Naive thymus-derived CD4-positive, alpha-beta T cell (primary cell): ENCODE data around the gene FNDC1. TPM values are rescaled to one million over a fixed set of nuclear protein-coding genes. Genes with fewer than 3 reads are reported as not detected.

Source experiments
- ATAC-seq: fragments of 150-1000 bp; cut with Tn5 transposase; 2 replicates; pipeline ENCODE4 v1.10.0; 2021; ENCODE audit warnings: mild to moderate bottlenecking, moderate library complexity
- CTCF ChIA-PET: fragments of 350-600 bp; sonication (Branson Sonifier 250); formaldehyde crosslinking; loops from one replicate; lab custom pipeline; 2021; ENCODE audit warnings: antibody characterized with exemption; lab: Charles Lee
- POLR2A ChIA-PET: fragments of 350-600 bp; sonication (Branson Sonifier 250); formaldehyde crosslinking; loops from one replicate; lab custom pipeline; 2021; ENCODE audit warnings: antibody characterized with exemption, inconsistent platforms; lab: Charles Lee
- DNase-seq, 9 donors: peaks; one replicate each; pipeline versions ENCODE4 v3.0.0 to v3.0.0-alpha.2; 2020 to 2022; ENCODE audit warnings: mixed read lengths in 1 of 9
- H3K27ac ChIP-seq: one replicate; pipeline ENCODE4 v1.7.0; 2013; ENCODE audit warnings: mild to moderate bottlenecking, low read depth, low read length, moderate library complexity
- H3K27me3 ChIP-seq, 2 donors: one replicate each; pipeline ENCODE4 v1.7.0; 2013; ENCODE audit warnings: low read length in 2 of 2, mild to moderate bottlenecking in 2 of 2, moderate library complexity in 2 of 2; ENCODE audit not compliant: control insufficient read depth in 2 of 2, insufficient read depth in 2 of 2
- H3K36me3 ChIP-seq, 3 experiments: 1 replicate in 2 of 3; 2 replicates in 1 of 3; pipeline ENCODE4 v1.7.0; 2013; ENCODE audit warnings: low read length in 3 of 3, mild to moderate bottlenecking in 3 of 3, moderate library complexity in 1 of 3; ENCODE audit not compliant: insufficient read depth in 3 of 3, control insufficient read depth in 2 of 3
- H3K4me1 ChIP-seq, 2 donors: one replicate each; pipeline ENCODE4 v1.7.0; 2013; ENCODE audit warnings: low read length in 2 of 2, mild to moderate bottlenecking in 2 of 2, moderate library complexity in 1 of 2; ENCODE audit not compliant: control insufficient read depth in 2 of 2, insufficient read depth in 2 of 2
- H3K4me3 ChIP-seq: 2 replicates; pipeline ENCODE4 v1.7.0; 2013; ENCODE audit warnings: mild to moderate bottlenecking, low read length
- H3K9me3 ChIP-seq, 3 experiments: 1 replicate in 2 of 3; 2 replicates in 1 of 3; pipeline ENCODE4 v1.7.0; 2013; ENCODE audit warnings: low read length in 3 of 3; ENCODE audit not compliant: control insufficient read depth in 2 of 3
- H3K27ac Mint-ChIP-seq, 9 donors: one replicate each; pipeline ENCODE4 v1.8.0; 2020 to 2022; ENCODE audit warnings: mixed read lengths in 9 of 9, mild to moderate bottlenecking in 8 of 9, moderate library complexity in 5 of 9, inconsistent platforms in 2 of 9
- H3K27me3 Mint-ChIP-seq, 5 donors: one replicate each; pipeline ENCODE4 v1.8.0; 2021 to 2022; ENCODE audit warnings: mixed read lengths in 5 of 5, mild to moderate bottlenecking in 1 of 5
- H3K36me3 Mint-ChIP-seq, 5 donors: one replicate each; pipeline ENCODE4 v1.8.0; 2020 to 2022; ENCODE audit warnings: mixed read lengths in 5 of 5, mild to moderate bottlenecking in 3 of 5, inconsistent platforms in 1 of 5
- H3K4me1 Mint-ChIP-seq, 7 donors: one replicate each; pipeline ENCODE4 v1.8.0; 2020 to 2022; ENCODE audit warnings: mixed read lengths in 7 of 7, mild to moderate bottlenecking in 3 of 7, inconsistent platforms in 1 of 7
- H3K4me3 Mint-ChIP-seq, 10 donors: one replicate each; pipeline ENCODE4 v1.8.0; 2020 to 2022; ENCODE audit warnings: mild to moderate bottlenecking in 10 of 10, mixed read lengths in 10 of 10, moderate library complexity in 6 of 10, inconsistent platforms in 2 of 10
- H3K9me3 Mint-ChIP-seq, 11 donors: one replicate each; pipeline ENCODE4 v1.8.0; 2020 to 2022; ENCODE audit warnings: mixed read lengths in 11 of 11, mild to moderate bottlenecking in 4 of 11, inconsistent platforms in 1 of 11, moderate library complexity in 1 of 11
- intact Hi-C, 2 donors: fragments of 100-400 bp; cut with micrococcal nuclease; formaldehyde crosslinking; loops; one replicate each; pipeline ENCODE4 v1.15.1; 2023
- polyA plus RNA-seq, 2 donors: library from polyadenylated mRNA; unstranded; fragments of 300-500 nt; fragmentation: Illumina TruSeq; gene quantifications; one replicate each; pipeline ENCODE4 v1.2.3, GENCODE V29; 2021
- total RNA-seq, 6 experiments: library from RNA in 5 of 6; stranded (reverse) in 5 of 6; gene quantifications; 1 replicate in 5 of 6; 2 replicates in 1 of 6; pipeline ENCODE4 v1.2.3 and lab custom pipeline; 2021 to 2026

FNDC1 gene
- total and polyA plus RNA-seq, 7 experiments from 2014 or later: not detected

GRCh38 chr6:159161839-159162238 lies 7.4 kb upstream of the FNDC1 start:
- no peaks in the 10 kb centered on the region for H3K27me3 ChIP-seq
- no peaks in the 10 kb centered on the region for H3K36me3 ChIP-seq
- H3K4me3 ChIP-seq: no peak overlapping the region
- H3K27ac ChIP-seq: no peak overlapping the region
- no peak overlapping the region for H3K4me3 Mint-ChIP-seq
- peaks cover 0 to 13% (median 11%) of the 10 kb centered on the region in 11 donors for H3K9me3 Mint-ChIP-seq
- CTCF ChIA-PET: no interaction called here
- H3K27me3 Mint-ChIP-seq: peaks cover 30 to 49% (median 40%) of the 10 kb centered on the region in 5 donors
- H3K27ac Mint-ChIP-seq: no peak overlapping the region
- no peaks in the 10 kb centered on the region for H3K4me1 ChIP-seq
- peaks cover 0 to 3% (median 0%) of the 10 kb centered on the region in 3 experiments for H3K9me3 ChIP-seq
- ATAC-seq (no peak), DNase-seq (no peak)
- POLR2A ChIA-PET: interaction anchor here (0.7 kb wide), 1 partner anchor 135 kb away, joined by 4 read pairs; no protein-coding TSS in a partner anchor
- intact Hi-C loops: no loop called here
- H3K36me3 Mint-ChIP-seq: peaks cover 0 to 8% (median 4%) of the 10 kb centered on the region in 5 donors
- no peaks in the 10 kb centered on the region for H3K4me1 Mint-ChIP-seq

- H3K36me3 Mint-ChIP-seq: no peaks in the 10 kb centered on the region
- no peak for ATAC-seq
- no peak overlapping the region for H3K27ac Mint-ChIP-seq
Observed at GRCh38 chr6:159163901-159164370, 5.3 kb upstream of the FNDC1 start.

GRCh38 chr6:159168536-159169192 lies 536 bp upstream of the FNDC1 start:
- Mint-ChIP-seq H3K4me3 (peak overlapping the region; percentile 48 to 82 (median 68)), H3K9me3 (peaks cover 0 to 1% (median 0%) of the 10 kb centered on the region in 11 donors), H3K27me3 (peaks cover 78 to 87% (median 85%) of the 10 kb centered on the region in 5 donors), H3K36me3 (no peaks in the 10 kb centered on the region), H3K27ac (no peak overlapping the region), H3K4me1 (peaks cover 12 to 26% (median 17%) of the 10 kb centered on the region in 7 donors)
- ChIA-PET CTCF (no interaction called here), POLR2A (interaction anchor here (0.5 kb wide), 1 partner anchor 795 kb away, joined by 3 read pairs; no protein-coding TSS in a partner anchor)
- ATAC-seq (peak; percentile 25), DNase-seq (no peak)
- Histone ChIP-seq H3K4me3 (no peak overlapping the region), H3K4me1 (peaks cover 0 to 4% of the 10 kb centered on the region in 2 donors), H3K27ac (no peak overlapping the region), H3K9me3 (no peaks in the 10 kb centered on the region), H3K27me3 (peaks cover 0 to 13% of the 10 kb centered on the region in 2 donors), H3K36me3 (no peaks in the 10 kb centered on the region)
- intact Hi-C loops: loop anchor here in 1 of 2 donors (1.0 kb wide), 1 partner anchor 486 kb away; no protein-coding TSS in a partner anchor

More at GRCh38 chr6:159163901-159164370, 5.3 kb upstream of the FNDC1 start:
- H3K36me3 ChIP-seq: no peaks in the 10 kb centered on the region
- ChIA-PET POLR2A (no interaction called here), CTCF (no interaction called here)
- DNase-seq: no peak
- Mint-ChIP-seq H3K27me3 (peaks cover 50 to 60% (median 55%) of the 10 kb centered on the region in 5 donors), H3K4me1 (peaks cover 7 to 14% (median 9%) of the 10 kb centered on the region in 7 donors), H3K4me3 (no peak overlapping the region), H3K9me3 (peaks cover 0 to 5% (median 0%) of the 10 kb centered on the region in 11 donors)
- no peaks in the 10 kb centered on the region for H3K4me1 ChIP-seq
- intact Hi-C loops: no loop called here
- no peak overlapping the region for H3K27ac ChIP-seq
- H3K9me3 ChIP-seq: no peaks in the 10 kb centered on the region
- H3K4me3 ChIP-seq: no peak overlapping the region
- H3K27me3 ChIP-seq: no peaks in the 10 kb centered on the region

DNA sequence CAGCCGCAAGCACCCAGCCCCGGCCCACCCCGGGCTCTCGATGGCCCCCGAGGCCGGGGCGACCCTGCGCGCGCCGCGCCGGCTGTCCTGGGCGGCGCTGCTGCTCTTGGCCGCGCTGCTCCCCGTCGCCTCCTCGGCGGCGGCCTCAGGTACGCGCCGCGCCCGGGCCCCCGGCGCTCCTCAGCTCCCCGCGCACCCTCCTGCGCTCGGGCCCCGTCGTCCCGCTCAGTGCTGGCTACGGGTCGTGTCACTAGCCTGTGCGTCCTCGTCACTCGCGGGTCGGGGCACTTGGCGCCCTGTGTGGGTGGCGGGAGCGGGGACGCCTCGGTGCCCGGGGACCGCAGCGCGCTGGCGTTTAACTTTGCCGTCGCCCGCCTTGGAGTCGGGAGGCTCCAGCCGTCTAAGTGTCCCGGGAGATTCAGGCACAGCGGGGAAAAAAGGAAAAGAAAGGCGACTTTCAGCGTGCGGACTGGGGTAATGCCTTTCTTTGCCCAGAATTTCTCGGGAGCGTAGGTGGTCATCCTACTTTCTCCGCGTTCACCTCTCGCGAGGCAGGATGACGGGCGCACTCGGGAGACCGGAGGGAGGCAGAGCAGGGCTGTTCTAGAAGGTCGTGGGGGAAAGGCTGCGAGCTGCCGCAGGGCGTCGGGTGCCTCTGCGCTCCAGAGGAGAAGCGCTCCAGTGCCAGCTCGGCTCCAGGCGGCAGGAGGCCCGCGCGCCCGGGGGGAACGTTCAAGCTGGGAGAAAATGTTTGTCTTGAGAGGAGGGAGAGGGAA lies 545 bp downstream of the FNDC1 start:
- peak in 2 of 9 donors; percentile 12 to 28 for DNase-seq
- Histone ChIP-seq H3K27ac (no peak overlapping the region), H3K36me3 (no peaks in the 10 kb centered on the region), H3K27me3 (peaks cover 6 to 13% of the 10 kb centered on the region in 2 donors), H3K9me3 (no peaks in the 10 kb centered on the region), H3K4me1 (peaks cover 0 to 9% of the 10 kb centered on the region in 2 donors), H3K4me3 (no peak overlapping the region)
- H3K27ac Mint-ChIP-seq: no peak overlapping the region
- peaks cover 0 to 1% (median 0%) of the 10 kb centered on the region in 11 donors for H3K9me3 Mint-ChIP-seq
- intact Hi-C loops: loop anchor here (1.0 to 10.0 kb wide), 4 partner anchors 125 to 1293 kb away; no protein-coding TSS in a partner anchor
- ChIA-PET POLR2A (no interaction called here), CTCF (no interaction called here)
- H3K36me3 Mint-ChIP-seq: no peaks in the 10 kb centered on the region
- H3K27me3 Mint-ChIP-seq: peaks cover 85 to 91% (median 88%) of the 10 kb centered on the region in 5 donors
- peaks cover 16 to 29% (median 19%) of the 10 kb centered on the region in 7 donors for H3K4me1 Mint-ChIP-seq
- ATAC-seq: peak; percentile 46
- peak overlapping the region; percentile 6 to 72 (median 64) for H3K4me3 Mint-ChIP-seq

- H3K4me1 ChIP-seq: peaks cover 0 to 9% of the 10 kb centered on the region in 2 donors
- Mint-ChIP-seq H3K9me3 (peaks cover 0 to 1% (median 0%) of the 10 kb centered on the region in 11 donors), H3K27ac (no peak overlapping the region), H3K4me3 (peak overlapping the region in 9 of 10 donors; percentile 6 to 72 (median 65)), H3K4me1 (peaks cover 16 to 29% (median 19%) of the 10 kb centered on the region in 7 donors), H3K36me3 (no peaks in the 10 kb centered on the region), H3K27me3 (peaks cover 82 to 88% (median 83%) of the 10 kb centered on the region in 5 donors)
- POLR2A ChIA-PET: no interaction called here
- DNase-seq (no peak), ATAC-seq (no peak)
- CTCF ChIA-PET: no interaction called here
- no peak overlapping the region for H3K27ac ChIP-seq
- H3K27me3 ChIP-seq: peaks cover 6 to 13% of the 10 kb centered on the region in 2 donors
- H3K4me3 ChIP-seq: no peak overlapping the region
- intact Hi-C loops: loop anchor here (5.0 to 10.0 kb wide), 3 partner anchors 124 to 1292 kb away; no protein-coding TSS in a partner anchor
- H3K36me3 ChIP-seq: no peaks in the 10 kb centered on the region
- no peaks in the 10 kb centered on the region for H3K9me3 ChIP-seq
Observed at GRCh38 chr6:159170333-159170672, 1.1 kb downstream of the FNDC1 start.

DNA sequence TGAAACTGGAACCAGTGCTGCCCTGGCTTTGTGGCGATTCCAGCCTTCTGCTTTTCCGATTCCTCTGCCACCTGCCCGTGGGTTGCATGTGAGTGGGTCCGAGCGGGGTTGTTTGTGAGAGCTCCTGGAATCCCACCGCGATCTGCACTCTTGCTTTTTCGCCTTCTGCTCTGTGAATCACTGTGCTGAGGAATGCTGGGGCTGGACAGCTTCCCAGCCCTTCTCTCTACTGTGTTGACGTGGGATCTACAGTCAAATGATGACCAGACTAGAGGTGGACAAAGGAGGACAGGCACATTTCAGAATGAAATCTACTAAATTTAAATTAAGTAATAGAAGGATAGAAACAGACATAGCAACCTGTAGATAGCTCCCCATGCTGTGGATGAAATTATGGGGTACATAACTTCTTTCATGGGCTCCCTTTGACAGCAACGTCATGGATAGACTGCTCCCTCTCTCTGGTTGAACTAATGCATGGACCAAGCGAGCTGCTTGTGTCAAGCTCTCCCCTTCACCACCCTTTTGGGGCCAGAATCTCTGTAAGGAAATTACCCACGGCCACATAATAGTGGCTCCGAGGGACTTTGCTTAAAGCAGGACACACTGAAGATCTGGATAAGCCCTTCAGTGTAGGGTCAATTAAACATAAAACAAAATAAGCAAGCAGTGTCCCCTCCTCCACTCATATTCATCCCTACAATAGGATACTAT lies 2.0 kb downstream of the FNDC1 start:
- peaks cover 0 to 9% of the 10 kb centered on the region in 2 donors for H3K4me1 ChIP-seq
- peaks cover 6 to 13% of the 10 kb centered on the region in 2 donors for H3K27me3 ChIP-seq
- no peaks in the 10 kb centered on the region for H3K36me3 ChIP-seq
- H3K36me3 Mint-ChIP-seq: no peaks in the 10 kb centered on the region
- no peak for ATAC-seq
- H3K4me1 Mint-ChIP-seq: peaks cover 16 to 29% (median 19%) of the 10 kb centered on the region in 7 donors
- H3K4me3 Mint-ChIP-seq: peak overlapping the region in 5 of 10 donors; percentile 0 to 72 (median 48)
- H3K4me3 ChIP-seq: no peak overlapping the region
- H3K27ac Mint-ChIP-seq: no peak overlapping the region
- POLR2A ChIA-PET: no interaction called here
- CTCF ChIA-PET: interaction anchor here (0.9 kb wide), 1 partner anchor 20 kb away, joined by 3 read pairs; no protein-coding TSS in a partner anchor
- H3K27ac ChIP-seq: no peak overlapping the region
- intact Hi-C loops: loop anchor here (5.0 to 10.0 kb wide), 3 partner anchors 124 to 1291 kb away; no protein-coding TSS in a partner anchor
- peaks cover 76 to 87% (median 80%) of the 10 kb centered on the region in 5 donors for H3K27me3 Mint-ChIP-seq
- H3K9me3 Mint-ChIP-seq: peaks cover 0 to 1% (median 0%) of the 10 kb centered on the region in 11 donors
- DNase-seq: no peak
- no peaks in the 10 kb centered on the region for H3K9me3 ChIP-seq
